ENCODE results near the gene SLC35G3.

GRCh38 chr17:35159940-35160339 is 34.3 kb downstream of the SLC35G3 start:
- no peak for TF ChIP-seq CTCF (IDR thresholded peaks at IDR 0.05; ENCODE audit: poor library complexity, severe bottlenecking)
- TF ChIP-seq RAD21 (conservative IDR thresholded peaks at IDR 0.05) = no peak
- TF ChIP-seq EZH2 (IDR thresholded peaks at IDR 0.05; ENCODE audit: borderline replicate concordance, insufficient read depth, low read length, poor library complexity, severe bottlenecking) = no peak
- TF ChIP-seq EP300 (conservative IDR thresholded peaks at IDR 0.05; ENCODE audit: poor library complexity, severe bottlenecking) = no peak
- TF ChIP-seq POLR2AphosphoS5 (IDR thresholded peaks at IDR 0.05) = no peak
- TF ChIP-seq REST (IDR thresholded peaks at IDR 0.05; ENCODE audit: borderline replicate concordance) = no peak
- no peak for TF ChIP-seq TAF1 (IDR thresholded peaks at IDR 0.05; ENCODE audit: low read depth)
- no peak for TF ChIP-seq SMC3 (conservative IDR thresholded peaks at IDR 0.05; ENCODE audit: poor library complexity)

All from neural cell (in vitro differentiated cells).